K562 (cell line): ENCODE measurements around the gene NIPBL. TPM values are rescaled to one million over a fixed set of nuclear protein-coding genes. Genes with fewer than 3 reads are reported as not detected.

ENCODE experiments used
- ATAC-seq: fragments of 200-7000 bp; cut with Tn5 transposase; 3 replicates; pipeline ENCODE4 v1.9.1; 2020; ENCODE audit warnings: moderate library complexity
- BruUV-seq: library from RNA; stranded (reverse); fragments of 400-500 nt; replicated peaks from 2 replicates; lab custom pipeline; 2021; lab: Mats Ljungman, UMichigan
- CTCF ChIA-PET: fragments of 300-600 bp; formaldehyde crosslinking; extraction: SDS; loops from one replicate; lab custom pipeline; 2021; ENCODE audit warnings: low intra/inter-chr PET ratio; lab: Yijun Ruan, JAX
- POLR2A ChIA-PET: fragments of 300-600, 350-650 bp; sonication (Branson Sonifier 250); formaldehyde crosslinking; extraction: SDS; loops from one replicate; lab custom pipeline; 2021; ENCODE audit warnings: antibody characterized with exemption, inconsistent platforms; lab: Yijun Ruan, JAX
- DNase-seq, 4 experiments: peaks; one replicate each; pipeline versions ENCODE4 v3.0.0 to v3.0.0-alpha.2; 2011 to 2018; ENCODE audit warnings: low spot score in 3 of 4, mixed read lengths in 3 of 4; ENCODE audit errors: extremely low read depth in 1 of 4
- FAIRE-seq: peaks from 2 replicates; lab custom pipeline; 2011; peaks lifted over from hg19 to GRCh38; lab: Jason Lieb, UNC
- H2AFZ ChIP-seq: 2 replicates; pipeline ENCODE4 v1.6.0; 2011; ENCODE audit warnings: low read depth, low read length, control low read depth, inconsistent platforms
- H3K27ac ChIP-seq: fragments of 200-600 bp; 3 replicates; pipeline ENCODE4 v1.8.0; 2011; ENCODE audit warnings: low read depth, mild to moderate bottlenecking, control low read depth, inconsistent platforms, low read length, moderate library complexity, mixed read lengths; ENCODE audit errors: extremely low read depth
- H3K27me3 ChIP-seq, 2 experiments: fragments of 300-600 bp in 1 of 2; 2 replicates in 1 of 2; 3 replicates in 1 of 2; pipeline versions ENCODE4 v1.6.0 to v1.8.0; 2011; ENCODE audit warnings: inconsistent platforms in 2 of 2, low read length in 2 of 2, mild to moderate bottlenecking in 1 of 2, mixed read lengths in 1 of 2, moderate library complexity in 1 of 2; ENCODE audit not compliant: control insufficient read depth in 2 of 2, insufficient read depth in 2 of 2
- H3K36me3 ChIP-seq: fragments of 300-600 bp; 3 replicates; pipeline ENCODE4 v1.8.0; 2011; ENCODE audit warnings: mild to moderate bottlenecking, low read length, inconsistent platforms; ENCODE audit not compliant: control insufficient read depth, insufficient read depth
- H3K4me1 ChIP-seq, 2 experiments: fragments of 200-600 bp in 1 of 2; replicated peaks in 1 of 2; 2 replicates in 1 of 2; 3 replicates in 1 of 2; pipeline versions ENCODE4 v1.5.1 to v1.8.0; 2011; ENCODE audit warnings: inconsistent platforms in 2 of 2, low read length in 2 of 2, mild to moderate bottlenecking in 1 of 2, mixed read lengths in 1 of 2, moderate library complexity in 1 of 2; ENCODE audit not compliant: control insufficient read depth in 2 of 2, insufficient read depth in 2 of 2
- H3K4me2 ChIP-seq: 2 replicates; pipeline ENCODE4 v1.6.1; 2011; ENCODE audit warnings: low read length, control low read depth, inconsistent platforms, mixed read lengths; ENCODE audit not compliant: insufficient read depth
- H3K4me3 ChIP-seq: fragments of 200-600 bp; sonication (generic), shearing (Covaris generic); 2 replicates; pipeline ENCODE4 v1.5.1; 2016; ENCODE audit warnings: control low read depth, inconsistent platforms
- H3K79me2 ChIP-seq: fragments of 200-600 bp; 3 replicates; pipeline ENCODE4 v1.8.0; 2011; ENCODE audit warnings: low read length, inconsistent platforms; ENCODE audit not compliant: control insufficient read depth, insufficient read depth
- H3K9ac ChIP-seq, 2 experiments: 2 replicates each; pipeline versions ENCODE4 v1.6.0 to v1.6.1; 2011; ENCODE audit warnings: low read depth in 2 of 2, low read length in 2 of 2, control low read depth in 1 of 2, inconsistent platforms in 1 of 2, mild to moderate bottlenecking in 1 of 2, mixed read lengths in 1 of 2; ENCODE audit not compliant: insufficient read depth in 1 of 2
- H3K9me1 ChIP-seq: one replicate; pipeline ENCODE4 v1.6.0; 2011; ENCODE audit warnings: inconsistent platforms, mild to moderate bottlenecking, low read length, moderate library complexity; ENCODE audit not compliant: control insufficient read depth, insufficient read depth
- H3K9me3 ChIP-seq: replicated peaks from 2 replicates; pipeline ENCODE4 v1.5.1; 2011; ENCODE audit warnings: low read depth, low read length, inconsistent platforms; ENCODE audit not compliant: control insufficient read depth, insufficient read depth
- H4K20me1 ChIP-seq: replicated peaks from 2 replicates; pipeline ENCODE4 v1.6.1; 2011; ENCODE audit warnings: low read length, inconsistent platforms, mixed read lengths; ENCODE audit not compliant: control insufficient read depth, insufficient read depth
- BCL6 ChIP-seq: fragments of 250-450 bp; sonication (Bioruptor Pico); IDR thresholded peaks from 2 replicates; pipeline ENCODE4 v1.4.0; 2020
- BRCA1 ChIP-seq, 2 experiments: fragments of 450-650 bp in 1 of 2; sonication (generic) in 1 of 2; formaldehyde crosslinking in 1 of 2; IDR thresholded peaks; 2 replicates each; pipeline versions ENCODE4 v1.5.0 to v1.6.1; 2017 to 2020; ENCODE audit warnings: mild to moderate bottlenecking in 1 of 2, missing genetic modification reagents in 1 of 2
- ELK1 ChIP-seq: sonication (generic); formaldehyde crosslinking; IDR thresholded peaks from 2 replicates; pipeline ENCODE4 v1.8.1; 2022; ENCODE audit warnings: missing genetic modification reagents
- ETS2 ChIP-seq: IDR thresholded peaks from 2 replicates; pipeline ENCODE4 v1.6.1; 2016; ENCODE audit warnings: borderline replicate concordance, missing genetic modification characterization, mild to moderate bottlenecking, moderate library complexity, missing compliant biosample characterization; ENCODE audit not compliant: poor library complexity, severe bottlenecking
- GTF2F1 ChIP-seq: IDR thresholded peaks from 2 replicates; pipeline ENCODE4 v1.6.1; 2011; ENCODE audit warnings: low read depth, low read length, improper control_type of control experiment
- SRF ChIP-seq, 2 experiments: fragments of 250-450, 450-650 bp in 1 of 2; sonication (Bioruptor Pico) in 1 of 2; sonication (generic) in 1 of 2; formaldehyde crosslinking; IDR thresholded peaks; 2 replicates each; pipeline versions ENCODE4 v1.5.0 to v1.5.1; 2020 to 2022; ENCODE audit warnings: mild to moderate bottlenecking in 1 of 2, missing genetic modification reagents in 1 of 2
- USF1 ChIP-seq: sonication (generic); formaldehyde crosslinking; IDR thresholded peaks from 2 replicates; pipeline ENCODE4 v1.9.0; 2022; ENCODE audit warnings: mild to moderate bottlenecking, missing genetic modification reagents
- ZC3H4 ChIP-seq: sonication (generic); formaldehyde crosslinking; IDR thresholded peaks from 2 replicates; pipeline ENCODE4 v1.9.0; 2021; ENCODE audit warnings: missing genetic modification reagents, borderline replicate concordance
- ZNF311 ChIP-seq: fragments of 250-450 bp; sonication (Bioruptor Pico); IDR thresholded peaks from 2 replicates; pipeline ENCODE4 v1.4.0; 2020; ENCODE audit warnings: mild to moderate bottlenecking, moderate library complexity
- WGBS: fragments of 100-300 bp; shearing (Covaris generic); methylation state at CpG from one replicate; pipeline ENCODE4 v1.1.6; 2016; ENCODE audit warnings: low coverage, mixed read lengths; ENCODE audit not compliant: insufficient coverage; ENCODE audit errors: missing lambda C conversion rate; 5-methylcytosine and 5-hydroxymethylcytosine counted together
- in situ Hi-C: fragments of 300-500 bp; cut with MboI; formaldehyde crosslinking; loops from 4 replicates; pipeline ENCODE4 v1.15.0; 2018; ENCODE audit warnings: inconsistent platforms, mixed read lengths
- intact Hi-C: fragments of 100-400 bp; cut with micrococcal nuclease; formaldehyde crosslinking; loops from 2 replicates; pipeline ENCODE4 v1.14.2; 2022
- polyA plus RNA-seq, 8 experiments: library from polyadenylated mRNA; depleted of rRNA in 4 of 8; stranded (reverse) in 5 of 8; unstranded in 3 of 8; fragments of >200 nt; fragmentation: Nextera tagmentation in 2 of 8; fragmentation: Illumina TruSeq in 1 of 8; extraction: Ambion mirVana in 2 of 8; extraction: Trizol in 1 of 8; gene quantifications; 2 replicates each; pipeline versions ENCODE4 v1.2.1 to v1.2.3, GENCODE V29; 2011 to 2014; ENCODE audit warnings: inconsistent platforms in 1 of 8, missing spikeins in 1 of 8
- total RNA-seq, 7 experiments: library from RNA; depleted of rRNA in 6 of 7; stranded (reverse); fragments of >200 nt in 6 of 7; fragmentation: Illumina TruSeq in 2 of 7; extraction: Trizol in 2 of 7; gene quantifications; 2 replicates each; pipeline versions ENCODE4 v1.2.1 to v1.2.3, GENCODE V29; 2011 to 2021; ENCODE audit warnings: low replicate concordance in 1 of 7
- TF ChIP-seq, protein P1 (sequence below): sonication (generic); formaldehyde crosslinking; IDR thresholded peaks from 2 replicates; pipeline ENCODE4 v1.8.1; 2023; ENCODE audit warnings: mild to moderate bottlenecking, missing genetic modification reagents
- TF ChIP-seq, protein P2 (sequence below): fragments of 200-800 bp; sonication (Bioruptor generic); IDR thresholded peaks from 2 replicates; pipeline ENCODE4 v1.6.1; 2017; ENCODE audit warnings: missing genetic modification characterization, missing compliant biosample characterization
- TF ChIP-seq, protein P3 (sequence below): fragments of 150-350 bp; IDR thresholded peaks from 2 replicates; pipeline ENCODE4 v1.6.1; 2014; ENCODE audit warnings: low read depth, mild to moderate bottlenecking, low read length, borderline replicate concordance

Gene NIPBL
- total and polyA plus RNA-seq, 9 of the 15 experiments (the other 6 are each of a cell fraction or from before 2014, with no cell fraction given): 12.9 to 56.7 (median 38.9) TPM

- H3K27ac ChIP-seq: no peak overlapping the region
- BruUV-seq: no TSS peak
- H3K4me2 ChIP-seq: no peak overlapping the region
- POLR2A ChIA-PET: interaction anchor here (1.0 to 1.7 kb wide), 2 partner anchors 15 kb away, joined by 3 to 6 read pairs; no protein-coding TSS in a partner anchor
- H3K36me3 ChIP-seq: no peaks in the 10 kb centered on the region
- H3K79me2 ChIP-seq: peaks cover 100% of the 10 kb centered on the region
- H3K9me3 ChIP-seq: no peaks in the 10 kb centered on the region
- ATAC-seq (no peak), DNase-seq (no peak), FAIRE-seq (no peak)
- H4K20me1 ChIP-seq: peaks cover 16% of the 10 kb centered on the region; the same call in 1 of the 2 replicates
- WGBS: 69% methylated on average over 2 of the region's 2 CpGs
- no peak overlapping the region for H2AFZ ChIP-seq
- H3K4me3 ChIP-seq: no peak overlapping the region
- 0 out of 5 replicates have a peak, but pooled peaks cover 0 to 4% of the 10 kb centered on the region in 2 experiments for H3K4me1 ChIP-seq
- CTCF ChIA-PET: no interaction called here
- no peaks in the 10 kb centered on the region for H3K27me3 ChIP-seq
- no peaks in the 10 kb centered on the region for H3K9me1 ChIP-seq
- no peak overlapping the region for H3K9ac ChIP-seq
- intact Hi-C loops: no loop called here
- in situ Hi-C loops: no loop called here
- TF ChIP-seq BRCA1 (IDR thresholded peaks at IDR 0.05): no peak
- TF ChIP-seq BRCA1 (CRISPR knock-in tag; IDR thresholded peaks at IDR 0.05): no peak
- TF ChIP-seq, protein P1, sequence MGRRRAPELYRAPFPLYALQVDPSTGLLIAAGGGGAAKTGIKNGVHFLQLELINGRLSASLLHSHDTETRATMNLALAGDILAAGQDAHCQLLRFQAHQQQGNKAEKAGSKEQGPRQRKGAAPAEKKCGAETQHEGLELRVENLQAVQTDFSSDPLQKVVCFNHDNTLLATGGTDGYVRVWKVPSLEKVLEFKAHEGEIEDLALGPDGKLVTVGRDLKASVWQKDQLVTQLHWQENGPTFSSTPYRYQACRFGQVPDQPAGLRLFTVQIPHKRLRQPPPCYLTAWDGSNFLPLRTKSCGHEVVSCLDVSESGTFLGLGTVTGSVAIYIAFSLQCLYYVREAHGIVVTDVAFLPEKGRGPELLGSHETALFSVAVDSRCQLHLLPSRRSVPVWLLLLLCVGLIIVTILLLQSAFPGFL (CRISPR knock-in tag): no peak
- no peak for TF ChIP-seq USF1
- TF ChIP-seq ZC3H4: no peak
- TF ChIP-seq ZNF311 (CRISPR knock-in tag): no peak
- no peak for TF ChIP-seq BCL6
- TF ChIP-seq GTF2F1: no peak
- TF ChIP-seq, protein P2, sequence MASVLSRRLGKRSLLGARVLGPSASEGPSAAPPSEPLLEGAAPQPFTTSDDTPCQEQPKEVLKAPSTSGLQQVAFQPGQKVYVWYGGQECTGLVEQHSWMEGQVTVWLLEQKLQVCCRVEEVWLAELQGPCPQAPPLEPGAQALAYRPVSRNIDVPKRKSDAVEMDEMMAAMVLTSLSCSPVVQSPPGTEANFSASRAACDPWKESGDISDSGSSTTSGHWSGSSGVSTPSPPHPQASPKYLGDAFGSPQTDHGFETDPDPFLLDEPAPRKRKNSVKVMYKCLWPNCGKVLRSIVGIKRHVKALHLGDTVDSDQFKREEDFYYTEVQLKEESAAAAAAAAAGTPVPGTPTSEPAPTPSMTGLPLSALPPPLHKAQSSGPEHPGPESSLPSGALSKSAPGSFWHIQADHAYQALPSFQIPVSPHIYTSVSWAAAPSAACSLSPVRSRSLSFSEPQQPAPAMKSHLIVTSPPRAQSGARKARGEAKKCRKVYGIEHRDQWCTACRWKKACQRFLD: no peak
- TF ChIP-seq, protein P3, sequence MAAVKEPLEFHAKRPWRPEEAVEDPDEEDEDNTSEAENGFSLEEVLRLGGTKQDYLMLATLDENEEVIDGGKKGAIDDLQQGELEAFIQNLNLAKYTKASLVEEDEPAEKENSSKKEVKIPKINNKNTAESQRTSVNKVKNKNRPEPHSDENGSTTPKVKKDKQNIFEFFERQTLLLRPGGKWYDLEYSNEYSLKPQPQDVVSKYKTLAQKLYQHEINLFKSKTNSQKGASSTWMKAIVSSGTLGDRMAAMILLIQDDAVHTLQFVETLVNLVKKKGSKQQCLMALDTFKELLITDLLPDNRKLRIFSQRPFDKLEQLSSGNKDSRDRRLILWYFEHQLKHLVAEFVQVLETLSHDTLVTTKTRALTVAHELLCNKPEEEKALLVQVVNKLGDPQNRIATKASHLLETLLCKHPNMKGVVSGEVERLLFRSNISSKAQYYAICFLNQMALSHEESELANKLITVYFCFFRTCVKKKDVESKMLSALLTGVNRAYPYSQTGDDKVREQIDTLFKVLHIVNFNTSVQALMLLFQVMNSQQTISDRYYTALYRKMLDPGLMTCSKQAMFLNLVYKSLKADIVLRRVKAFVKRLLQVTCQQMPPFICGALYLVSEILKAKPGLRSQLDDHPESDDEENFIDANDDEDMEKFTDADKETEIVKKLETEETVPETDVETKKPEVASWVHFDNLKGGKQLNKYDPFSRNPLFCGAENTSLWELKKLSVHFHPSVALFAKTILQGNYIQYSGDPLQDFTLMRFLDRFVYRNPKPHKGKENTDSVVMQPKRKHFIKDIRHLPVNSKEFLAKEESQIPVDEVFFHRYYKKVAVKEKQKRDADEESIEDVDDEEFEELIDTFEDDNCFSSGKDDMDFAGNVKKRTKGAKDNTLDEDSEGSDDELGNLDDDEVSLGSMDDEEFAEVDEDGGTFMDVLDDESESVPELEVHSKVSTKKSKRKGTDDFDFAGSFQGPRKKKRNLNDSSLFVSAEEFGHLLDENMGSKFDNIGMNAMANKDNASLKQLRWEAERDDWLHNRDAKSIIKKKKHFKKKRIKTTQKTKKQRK: no peak
- no peak for TF ChIP-seq ELK1 (CRISPR knock-in tag)
- no peak for TF ChIP-seq ETS2 (tag)
- no peak for TF ChIP-seq SRF (CRISPR knock-in tag; IDR thresholded peaks at IDR 0.05)
Observed at GRCh38 chr5:36900283-36900682, 23.7 kb downstream of the NIPBL start.
